ENCODE data around the gene CYB5R4.

Gene CYB5R4, protein sequence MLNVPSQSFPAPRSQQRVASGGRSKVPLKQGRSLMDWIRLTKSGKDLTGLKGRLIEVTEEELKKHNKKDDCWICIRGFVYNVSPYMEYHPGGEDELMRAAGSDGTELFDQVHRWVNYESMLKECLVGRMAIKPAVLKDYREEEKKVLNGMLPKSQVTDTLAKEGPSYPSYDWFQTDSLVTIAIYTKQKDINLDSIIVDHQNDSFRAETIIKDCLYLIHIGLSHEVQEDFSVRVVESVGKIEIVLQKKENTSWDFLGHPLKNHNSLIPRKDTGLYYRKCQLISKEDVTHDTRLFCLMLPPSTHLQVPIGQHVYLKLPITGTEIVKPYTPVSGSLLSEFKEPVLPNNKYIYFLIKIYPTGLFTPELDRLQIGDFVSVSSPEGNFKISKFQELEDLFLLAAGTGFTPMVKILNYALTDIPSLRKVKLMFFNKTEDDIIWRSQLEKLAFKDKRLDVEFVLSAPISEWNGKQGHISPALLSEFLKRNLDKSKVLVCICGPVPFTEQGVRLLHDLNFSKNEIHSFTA

DNA sequence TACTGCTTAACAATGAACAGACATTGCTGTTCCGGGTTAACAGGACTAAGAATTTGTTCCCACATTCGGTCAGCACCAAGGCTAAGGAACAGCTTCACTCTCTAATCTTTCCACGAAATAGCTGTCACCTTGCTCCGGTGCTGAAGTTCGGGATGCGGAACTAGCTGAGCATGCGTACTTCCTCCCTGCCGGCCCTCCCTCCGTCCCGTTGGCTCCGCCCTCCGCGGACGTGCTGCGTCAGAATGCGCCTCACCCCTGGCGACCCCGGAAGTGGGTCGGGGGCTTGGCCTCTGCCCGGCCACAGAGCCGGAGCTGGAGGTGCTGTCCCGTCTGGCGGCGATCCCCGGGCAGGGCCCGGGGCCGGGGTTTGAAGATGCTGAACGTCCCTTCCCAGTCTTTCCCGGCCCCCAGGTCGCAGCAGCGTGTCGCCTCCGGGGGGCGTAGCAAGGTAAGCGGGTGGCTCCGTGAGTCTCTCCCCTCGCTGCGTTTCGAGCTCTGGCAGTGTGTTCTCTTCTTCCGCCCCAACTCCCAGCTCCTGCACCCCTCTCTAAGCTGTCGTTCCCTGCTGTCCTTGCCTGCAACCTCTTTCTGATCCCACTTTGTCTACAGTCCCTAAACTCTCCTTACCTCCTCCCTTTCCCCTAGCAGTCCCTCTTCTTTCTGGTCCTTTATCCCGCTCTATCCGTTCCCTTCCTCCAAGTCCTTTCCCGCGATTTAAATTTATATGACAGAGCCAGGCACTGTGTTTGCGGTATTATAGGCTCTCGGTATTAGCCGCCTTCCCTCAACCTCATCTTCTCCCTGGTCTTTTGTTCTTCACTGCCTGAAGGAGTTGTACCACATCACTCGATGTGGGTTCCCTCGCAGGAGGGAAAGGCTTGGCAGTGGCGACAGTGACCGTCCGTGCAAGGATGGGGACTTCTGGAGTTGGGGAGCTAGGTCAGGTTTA is at the start of gene CYB5R4:
CYB5R4 (plus strand) TSS at position 280 of the 949 bp plus-strand sequence; CDS start at position 374, 94 bp downstream.
- DNase-seq (ENCODE audit: low read depth in 2 of 2, low spot score in 1 of 2): peak; percentile 78 to 87

DNA sequence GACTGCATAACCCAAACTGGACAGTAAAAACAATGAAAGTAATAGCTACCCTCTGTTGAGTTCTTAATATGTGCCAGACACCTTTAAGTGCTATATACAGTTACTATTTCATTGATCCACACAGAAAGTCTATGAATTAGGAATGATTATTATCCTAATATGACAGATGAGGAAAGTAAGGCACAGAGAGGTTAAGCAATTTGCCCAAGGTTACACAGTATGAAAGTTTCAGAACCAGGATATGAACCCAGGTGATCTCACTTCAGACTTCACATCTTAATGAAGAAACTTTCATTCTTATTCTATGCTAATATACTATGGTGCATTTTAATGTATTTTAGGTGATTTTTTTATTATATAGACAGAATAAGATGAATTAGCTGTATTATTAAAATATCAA is 46.9 kb upstream of the CYB5R4 start:
- DNase-seq (ENCODE audit: low read depth in 2 of 2, low spot score in 1 of 2): no peak

DNA sequence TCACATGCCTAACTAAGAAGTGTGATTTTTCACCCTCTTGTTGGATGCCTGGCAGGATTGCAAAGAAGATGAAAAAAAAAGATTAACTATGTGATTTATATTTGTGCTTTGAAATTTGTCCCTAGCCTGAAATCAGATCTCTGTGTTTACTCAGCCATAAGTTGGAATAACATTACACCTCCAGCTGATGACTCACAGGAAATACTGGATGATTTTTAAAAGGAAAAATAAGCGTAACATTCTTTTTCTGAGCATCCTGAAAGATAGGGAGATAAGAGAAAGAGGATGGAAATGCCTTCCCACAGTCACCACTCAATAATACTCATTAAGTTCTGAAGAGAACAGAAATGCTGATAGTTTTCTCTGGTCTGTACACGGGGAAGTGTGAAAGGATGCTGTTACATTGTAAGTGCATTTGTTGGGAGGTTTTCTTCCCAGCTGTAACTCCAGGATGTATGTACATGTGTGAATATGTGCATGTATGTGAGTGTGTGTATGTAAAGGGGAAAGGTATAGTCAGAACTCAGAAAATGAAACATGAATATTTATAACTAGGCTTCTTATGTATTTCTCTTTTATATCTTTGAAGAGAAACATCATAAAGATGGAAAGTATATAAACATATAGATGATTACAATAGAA is 43.7 kb upstream of the CYB5R4 start:
- no peak for DNase-seq (ENCODE audit: low read depth in 2 of 2, low spot score in 1 of 2)

DNA sequence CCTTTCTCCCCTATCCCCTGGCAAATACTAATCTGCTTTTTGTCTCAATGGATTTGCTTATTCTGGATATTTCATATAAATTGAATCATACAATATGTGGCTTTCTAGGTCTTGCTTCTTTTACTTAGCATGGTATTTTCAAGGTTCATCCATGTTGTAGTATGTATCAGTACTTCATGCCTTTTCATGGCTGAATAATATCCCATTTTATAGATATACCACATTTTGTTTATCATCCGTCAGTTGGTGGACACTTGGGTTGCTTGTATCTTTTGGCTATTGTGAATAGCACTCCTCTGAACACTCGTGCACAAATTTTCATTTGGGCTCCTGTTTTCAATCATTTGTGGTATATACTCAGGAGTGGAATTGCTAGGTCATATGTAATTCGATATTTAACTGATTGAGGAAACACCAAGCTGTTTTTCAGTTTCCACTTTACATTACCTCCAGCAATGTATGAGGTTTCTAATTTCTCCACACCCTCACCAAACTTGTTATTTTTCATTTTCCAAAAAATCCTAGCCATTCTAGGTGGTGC is 36.8 kb upstream of the CYB5R4 start:
- DNase-seq (ENCODE audit: low read depth in 2 of 2, low spot score in 1 of 2): no peak

DNA sequence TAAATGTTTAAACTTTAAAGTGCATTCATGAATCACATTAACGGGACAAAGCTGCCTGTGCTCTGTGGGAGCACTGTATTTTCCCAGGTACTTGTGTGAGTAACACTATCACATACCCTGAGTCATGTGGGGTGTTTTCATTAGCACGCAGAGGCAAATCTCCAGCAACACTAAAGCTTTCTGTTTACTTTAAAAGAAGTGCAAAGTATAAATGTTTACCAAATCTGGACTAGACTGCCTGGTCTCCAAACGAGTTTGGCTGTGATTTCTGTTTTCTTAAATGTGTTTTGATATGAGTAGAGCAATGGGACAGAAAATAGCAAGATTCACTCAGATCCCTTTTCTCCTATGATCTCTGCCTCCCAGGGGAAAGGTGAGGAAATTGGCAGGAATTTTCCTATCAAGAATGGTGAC is 35.1 kb upstream of the CYB5R4 start:
- no peak for DNase-seq (ENCODE audit: low read depth in 2 of 2, low spot score in 1 of 2)

DNA sequence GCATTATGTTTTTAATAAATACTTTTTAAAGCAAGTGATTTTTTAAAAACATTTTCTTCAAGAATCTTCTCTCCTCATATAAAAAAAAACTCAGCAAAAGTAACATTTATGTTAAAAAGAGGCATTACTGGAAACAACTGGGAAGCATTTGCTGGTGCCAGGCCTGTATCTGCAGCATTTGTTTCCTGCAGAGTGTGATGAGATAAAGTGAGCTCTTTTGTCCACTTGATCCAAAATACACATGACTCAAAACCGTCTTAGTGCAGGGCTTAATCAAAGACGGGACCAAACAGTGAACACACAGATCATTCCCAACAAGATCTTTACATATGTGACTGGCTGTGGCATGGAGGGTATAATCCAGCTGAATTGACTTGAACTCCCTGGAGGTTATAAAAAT is 34.7 kb upstream of the CYB5R4 start:
- no peak for DNase-seq (ENCODE audit: low read depth in 2 of 2, low spot score in 1 of 2)

DNA sequence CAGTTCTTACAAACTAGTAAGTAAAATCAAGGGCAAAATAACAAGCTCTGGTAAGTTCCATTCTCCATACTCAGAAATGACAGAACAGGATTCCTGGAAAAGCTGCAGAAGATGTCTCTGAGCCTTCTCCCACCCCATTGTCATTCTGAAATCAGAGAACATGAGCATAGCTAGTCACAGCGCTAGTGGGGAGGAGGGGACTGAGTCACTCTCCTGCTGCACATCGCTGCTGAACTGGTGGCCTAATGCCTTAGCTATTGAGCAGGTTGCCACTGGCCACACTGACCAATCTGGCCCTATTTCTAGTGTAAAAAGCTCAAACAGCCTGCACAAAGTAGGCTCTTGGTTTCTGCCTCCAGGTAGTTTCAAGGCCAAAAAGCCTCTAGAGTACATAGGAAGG is 32.4 kb upstream of the CYB5R4 start:
- DNase-seq (ENCODE audit: low read depth in 2 of 2, low spot score in 1 of 2): no peak

DNA sequence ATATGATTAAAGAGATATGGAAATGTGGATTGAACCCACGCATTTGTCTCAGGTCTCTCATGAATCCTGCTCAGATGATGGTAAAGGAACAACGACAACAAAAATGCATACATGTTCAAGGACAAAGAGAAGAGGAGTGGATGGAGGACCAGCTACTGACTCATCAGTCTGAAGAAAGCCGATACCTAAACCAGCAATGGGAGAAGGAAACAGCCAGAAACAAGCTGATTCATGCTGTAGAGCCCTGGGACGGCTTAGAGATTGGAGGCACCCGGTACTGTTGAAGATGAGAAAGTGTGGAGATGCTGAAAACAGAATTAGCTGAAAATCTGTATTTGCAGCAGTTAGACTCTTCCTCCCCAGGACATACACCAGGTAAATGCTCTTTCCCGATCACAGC is 20.8 kb upstream of the CYB5R4 start:
- DNase-seq (ENCODE audit: low read depth in 2 of 2, low spot score in 1 of 2): no peak

DNA sequence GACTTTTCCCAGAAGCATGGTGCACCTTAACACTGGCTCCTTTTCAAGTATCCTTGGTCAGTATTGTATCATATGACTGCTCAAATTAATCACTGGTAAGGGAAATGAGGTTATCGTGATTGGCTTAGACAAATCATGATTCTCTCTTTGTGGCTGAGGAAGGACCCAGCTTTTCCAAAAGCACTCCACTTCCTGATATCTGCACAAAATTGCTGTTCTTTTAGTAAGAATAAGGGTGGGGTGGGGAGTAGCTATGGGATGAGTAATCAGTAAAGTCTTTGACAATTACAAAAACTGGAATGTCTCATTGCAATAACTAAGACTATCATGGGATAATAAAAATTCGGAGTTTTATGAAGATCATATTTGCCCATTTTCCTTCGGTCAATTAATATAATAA is 15.3 kb upstream of the CYB5R4 start:
- DNase-seq (ENCODE audit: low read depth in 2 of 2, low spot score in 1 of 2): no peak

DNA sequence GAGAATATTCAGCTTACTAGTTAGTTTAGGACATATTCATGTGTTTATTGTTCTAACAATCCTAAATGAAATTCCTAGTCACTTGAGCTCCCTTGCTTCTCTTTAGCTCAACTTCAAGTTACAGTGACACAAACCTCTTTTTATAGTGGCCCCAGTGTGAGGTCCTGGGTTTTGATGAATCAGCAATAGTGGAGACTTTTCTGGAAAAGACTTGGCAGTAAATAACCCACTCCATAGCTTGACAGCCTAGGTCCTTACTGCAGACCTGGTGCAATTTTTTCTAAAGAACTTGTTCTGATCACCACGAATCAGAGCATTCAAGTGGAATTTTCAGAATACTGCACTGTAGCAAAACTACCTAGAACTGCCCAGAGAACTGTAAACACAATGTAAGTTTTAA is 13.2 kb upstream of the CYB5R4 start:
- DNase-seq (ENCODE audit: low read depth in 2 of 2, low spot score in 1 of 2): no peak

DNA sequence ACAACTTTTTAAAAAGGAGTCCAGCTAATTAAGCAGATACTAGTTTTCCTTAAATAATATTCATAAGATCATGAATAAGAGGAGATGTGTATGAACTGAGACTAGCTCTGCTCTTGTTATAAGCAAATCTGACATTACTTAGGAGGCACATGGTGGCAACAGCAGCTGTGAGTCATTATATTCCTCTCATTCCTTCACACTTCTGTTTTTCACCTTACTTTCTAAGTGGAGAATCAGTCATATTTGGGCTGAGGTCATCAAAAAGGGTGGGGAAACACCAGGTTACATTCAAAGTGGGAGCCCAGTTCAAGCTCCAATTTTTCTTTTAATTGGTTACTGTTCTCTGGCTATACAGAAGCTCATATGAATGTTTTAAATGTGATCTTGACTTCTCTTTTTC is 12.3 kb upstream of the CYB5R4 start:
- DNase-seq (ENCODE audit: low read depth in 2 of 2, low spot score in 1 of 2): no peak

DNA sequence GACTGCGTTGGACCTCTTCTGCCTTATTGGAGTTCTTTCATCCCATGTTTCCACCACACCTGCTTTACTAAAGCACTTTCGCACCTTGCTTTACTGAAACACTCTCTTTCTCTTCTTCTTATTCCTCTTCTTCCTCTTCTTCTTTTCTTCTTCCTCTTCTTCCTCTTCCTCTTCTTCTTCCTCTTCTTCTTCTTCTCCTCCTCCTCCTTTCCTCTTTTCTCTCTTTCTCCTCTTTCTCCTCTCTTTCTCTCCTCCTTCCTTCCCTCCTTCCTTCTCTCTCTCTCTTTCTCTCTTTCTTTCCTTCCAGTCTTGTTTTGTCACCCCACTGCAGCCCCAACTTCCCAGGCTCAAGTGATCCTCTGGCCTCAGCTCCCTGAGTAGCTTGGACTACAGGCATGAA is 10.4 kb upstream of the CYB5R4 start:
- DNase-seq (ENCODE audit: low read depth in 2 of 2, low spot score in 1 of 2): no peak

DNA sequence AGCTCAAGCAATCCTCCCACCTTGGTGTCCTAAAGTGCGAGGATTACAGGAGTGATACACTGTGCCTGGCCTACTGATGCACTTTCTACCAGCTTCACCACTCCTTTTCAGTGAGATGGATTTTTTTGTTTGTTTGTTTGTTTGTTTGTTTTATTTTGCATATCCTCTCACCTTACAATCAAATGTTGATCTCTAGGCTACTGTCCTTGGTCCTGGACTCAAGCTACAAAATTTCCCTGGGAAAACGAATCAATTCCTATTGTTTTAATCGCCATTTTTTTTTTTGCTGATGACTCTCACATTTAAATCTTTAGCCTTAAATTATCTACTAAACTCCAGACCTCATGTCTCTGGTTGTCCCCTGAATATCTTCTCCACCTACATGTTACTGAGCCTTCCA is 9.9 kb upstream of the CYB5R4 start:
- DNase-seq (ENCODE audit: low read depth in 2 of 2, low spot score in 1 of 2): no peak

DNA sequence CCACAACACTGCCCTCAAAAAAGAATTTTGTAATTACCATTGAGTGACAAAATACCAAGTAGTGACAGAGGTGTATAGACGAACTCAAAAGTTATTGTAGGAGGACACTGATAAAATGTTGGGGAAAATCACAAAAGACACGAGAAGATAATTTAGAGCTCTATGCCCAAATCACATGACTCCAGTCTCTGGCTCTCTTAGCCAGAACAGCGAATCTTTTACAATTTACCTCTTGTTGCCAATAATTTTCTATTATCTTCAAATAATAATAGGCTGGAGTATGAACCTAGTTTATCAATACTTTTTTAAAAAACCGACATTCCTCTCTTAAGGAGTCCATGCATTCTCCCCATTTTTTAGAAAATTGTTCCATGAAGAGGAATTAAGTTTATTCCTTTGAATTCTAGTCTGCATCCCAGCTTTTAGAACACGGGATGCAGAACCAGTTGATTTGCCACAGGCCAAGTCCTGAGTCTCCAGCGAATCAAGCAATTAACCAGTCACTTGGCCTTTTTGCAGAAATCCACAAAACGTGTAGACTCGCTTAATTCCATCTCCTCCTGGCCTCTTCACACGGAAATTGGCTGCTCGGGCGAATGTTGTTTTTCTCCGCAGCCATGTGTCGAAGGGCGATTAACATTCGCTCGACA is 6.8 kb upstream of the CYB5R4 start:
- DNase-seq (ENCODE audit: low read depth in 2 of 2, low spot score in 1 of 2): no peak

DNA sequence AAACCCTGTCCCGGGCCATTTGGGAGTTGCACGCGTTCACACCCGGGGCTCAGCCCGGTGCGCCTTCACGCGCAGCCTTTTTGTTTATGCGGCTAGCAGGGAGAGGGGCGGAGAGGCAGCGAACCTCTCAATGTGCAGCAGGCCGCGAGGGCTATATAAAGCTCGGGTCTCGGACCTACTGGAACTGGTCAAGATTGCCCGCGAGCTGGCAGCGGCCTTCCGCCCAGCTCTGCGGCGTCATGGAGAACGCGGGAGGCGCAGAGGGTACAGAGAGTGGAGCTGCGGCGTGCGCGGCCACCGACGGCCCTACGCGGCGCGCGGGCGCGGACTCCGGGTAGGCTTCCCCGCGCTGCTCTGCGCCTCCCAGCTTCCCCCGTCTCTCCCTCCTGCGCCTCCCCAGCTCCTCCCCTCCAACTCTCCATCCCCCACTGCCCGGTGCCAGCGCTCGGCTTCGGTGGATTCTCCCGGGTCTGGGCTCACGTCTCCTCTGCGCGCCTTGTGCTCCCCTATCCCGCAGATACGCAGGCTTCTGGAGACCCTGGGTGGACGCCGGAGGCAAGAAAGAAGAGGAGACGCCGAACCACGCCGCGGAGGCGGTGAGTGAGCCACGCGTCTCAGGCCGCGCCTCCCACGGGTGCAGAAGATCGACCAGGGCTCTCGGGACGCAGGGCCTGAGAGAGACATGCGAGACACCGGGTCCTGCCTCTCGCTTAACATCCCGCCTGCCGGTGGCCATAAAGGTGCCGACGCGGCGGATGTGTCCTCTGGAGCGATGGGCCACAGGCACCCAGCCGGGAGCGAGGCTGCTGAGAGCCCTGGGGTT is 6.1 kb upstream of the CYB5R4 start, which contains the start of gene RIPPLY2:
RIPPLY2 (plus strand) TSS at position 183 of the 823 bp plus-strand sequence; CDS start at position 240, 57 bp downstream.
- no peak for DNase-seq (ENCODE audit: low read depth in 2 of 2, low spot score in 1 of 2)

DNA sequence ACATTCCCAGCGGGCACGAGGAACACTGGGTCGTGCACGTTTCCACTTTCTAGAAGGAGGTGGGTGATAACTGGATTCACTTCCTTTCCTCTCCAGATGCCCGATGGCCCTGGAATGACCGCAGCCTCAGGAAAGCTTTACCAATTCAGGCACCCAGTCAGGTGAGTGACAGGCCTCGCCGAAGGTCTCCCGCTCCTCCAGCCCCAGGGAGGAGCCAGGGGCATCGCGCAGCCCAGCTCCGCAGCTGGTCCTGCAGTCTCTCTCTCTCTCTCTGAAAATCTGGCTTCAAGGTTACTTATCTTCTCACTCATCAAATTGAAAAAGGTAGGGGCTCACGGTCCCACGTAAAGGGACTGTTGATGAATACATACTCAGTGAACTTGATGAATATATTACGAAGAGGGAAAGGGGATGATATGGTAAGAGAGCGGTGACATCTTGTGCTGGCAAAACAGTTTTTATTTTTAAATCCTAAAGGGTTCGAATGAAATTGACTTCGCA is 5.4 kb upstream of the CYB5R4 start:
- DNase-seq (ENCODE audit: low read depth in 2 of 2, low spot score in 1 of 2): no peak

DNA sequence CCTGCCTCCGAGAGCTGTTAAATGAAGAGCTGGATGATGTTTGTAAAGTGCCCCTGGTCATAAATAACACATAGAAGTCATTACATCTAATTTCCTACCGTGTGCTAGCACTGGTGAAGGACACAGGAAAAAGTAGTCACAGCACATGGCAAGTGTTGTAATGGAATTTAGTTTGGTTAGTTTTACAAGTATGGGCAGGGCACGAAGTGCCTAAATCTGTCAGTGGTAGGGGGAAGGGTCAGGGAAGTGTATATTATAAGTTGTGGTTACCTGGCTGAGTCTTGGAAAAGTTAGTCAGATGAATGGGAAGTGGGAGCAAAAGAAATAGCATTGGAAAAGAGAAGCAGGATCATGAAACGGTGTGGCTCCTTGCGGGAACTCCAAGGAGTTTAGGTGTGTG is 4.7 kb upstream of the CYB5R4 start:
- DNase-seq (ENCODE audit: low read depth in 2 of 2, low spot score in 1 of 2): no peak

DNA sequence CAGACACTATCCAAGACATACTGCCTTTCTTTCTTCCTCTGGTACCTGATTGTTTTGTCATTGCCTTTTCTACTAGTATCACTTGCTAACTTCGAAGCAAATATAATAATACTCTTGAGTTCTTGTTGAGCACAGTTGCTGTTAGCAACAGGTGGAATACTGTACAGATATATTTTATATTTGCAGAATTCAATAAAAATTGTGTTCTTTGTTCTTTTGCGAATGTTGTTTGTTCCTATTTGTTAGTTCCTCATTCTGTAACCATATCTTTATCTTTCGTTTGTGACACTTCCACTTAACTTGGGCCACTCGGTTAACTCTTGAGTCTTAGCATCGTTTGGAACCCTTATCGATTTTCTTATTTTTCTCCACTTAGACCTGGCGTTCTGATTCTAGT is 868 bp downstream of the CYB5R4 start:
- no peak for DNase-seq (ENCODE audit: low read depth in 2 of 2, low spot score in 1 of 2)

DNA sequence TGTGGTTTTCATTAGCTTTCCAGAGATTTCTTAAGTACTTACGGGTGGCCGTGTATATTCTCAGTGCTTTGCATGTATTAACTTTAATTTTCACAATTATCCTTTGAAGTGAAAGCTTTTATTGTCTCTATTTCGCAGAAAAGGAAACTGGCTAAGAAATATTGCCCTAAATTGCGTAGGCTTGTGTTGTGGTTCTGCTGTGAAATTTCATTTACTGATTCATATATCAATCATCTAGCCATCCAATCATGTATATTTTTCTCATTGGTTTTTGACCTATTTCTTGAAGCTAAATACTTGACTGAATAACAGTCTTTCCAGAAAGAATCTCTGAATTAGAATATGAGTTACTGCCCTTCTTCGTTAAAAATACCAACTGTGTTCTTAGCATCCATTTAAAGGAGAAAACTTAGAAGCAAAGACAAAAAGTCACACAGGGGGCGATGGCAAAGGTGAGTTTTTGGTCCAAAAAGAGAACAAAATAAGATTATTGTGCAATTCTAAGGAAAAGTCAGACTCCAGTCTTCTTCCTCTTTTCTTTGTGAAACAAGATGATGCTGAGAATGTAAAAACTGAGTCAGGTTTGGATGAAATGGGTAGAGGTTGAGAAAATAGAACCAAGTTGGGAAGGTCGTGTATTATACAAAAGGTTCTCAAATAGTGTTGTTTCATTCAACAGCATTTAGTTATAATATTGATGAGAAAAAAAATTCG is 1.4 kb downstream of the CYB5R4 start:
- DNase-seq (ENCODE audit: low read depth in 2 of 2, low spot score in 1 of 2): no peak

Data from stimulated activated CD8-positive, alpha-beta memory T cell treated with anti-CD3 and anti-CD28 coated beads, Interleukin-4, amount 100 ng/mL, for 1 hour (primary cell).